CD4-positive, alpha-beta T cell (primary cell): ENCODE results near the gene GCLC. TPM values are rescaled to one million over a fixed set of nuclear protein-coding genes. Genes with fewer than 3 reads are reported as not detected.

Experiments
- ATAC-seq: fragments of 200-7000 bp; cut with Tn5 transposase; one replicate; pipeline ENCODE4 v1.10.0; 2022; ENCODE audit warnings: mild to moderate bottlenecking; ENCODE audit not compliant: poor library complexity
- CTCF ChIA-PET: fragments of 350-600 bp; sonication (Branson Sonifier 250); formaldehyde crosslinking; loops from one replicate; lab custom pipeline; 2021; ENCODE audit warnings: antibody characterized with exemption, inconsistent platforms; lab: Charles Lee
- POLR2A ChIA-PET: fragments of 350-600 bp; sonication (Branson Sonifier 250); formaldehyde crosslinking; loops from one replicate; lab custom pipeline; 2021; ENCODE audit warnings: antibody characterized with exemption, inconsistent platforms; lab: Charles Lee
- DNase-seq, 14 experiments: peaks; one replicate each; pipeline ENCODE4 v3.0.0-alpha.2; 2013 to 2020; ENCODE audit warnings: mixed read lengths in 2 of 14
- H3K27ac ChIP-seq, 2 donors: one replicate each; pipeline versions ENCODE4 v1.5.1 to v1.7.0; 2013; ENCODE audit warnings: low read length in 2 of 2, low read depth in 1 of 2, mild to moderate bottlenecking in 1 of 2
- H3K27me3 ChIP-seq, 2 experiments: 1 replicate in 1 of 2; 2 replicates in 1 of 2; pipeline versions ENCODE4 v1.6.1 to v1.7.0; 2013; ENCODE audit warnings: low read length in 2 of 2, control low read depth in 1 of 2, mild to moderate bottlenecking in 1 of 2, moderate library complexity in 1 of 2; ENCODE audit not compliant: insufficient read depth in 2 of 2, control insufficient read depth in 1 of 2
- H3K36me3 ChIP-seq: one replicate; pipeline ENCODE4 v1.6.1; 2013; ENCODE audit warnings: low read length, control low read depth; ENCODE audit not compliant: insufficient read depth
- H3K4me1 ChIP-seq: one replicate; pipeline ENCODE4 v1.6.1; 2013; ENCODE audit warnings: low read length, control low read depth; ENCODE audit not compliant: insufficient read depth
- H3K4me3 ChIP-seq: one replicate; pipeline ENCODE4 v1.5.1; 2013; ENCODE audit warnings: mild to moderate bottlenecking, low read length, moderate library complexity
- H3K9me3 ChIP-seq, 2 experiments: 1 replicate in 1 of 2; 2 replicates in 1 of 2; pipeline versions ENCODE4 v1.6.1 to v1.7.0; 2013; ENCODE audit warnings: low read length in 2 of 2, mild to moderate bottlenecking in 2 of 2, control low read depth in 1 of 2, moderate library complexity in 1 of 2; ENCODE audit not compliant: control insufficient read depth in 1 of 2, insufficient read depth in 1 of 2
- H3K27ac Mint-ChIP-seq: one replicate; pipeline ENCODE4 v1.8.0; 2020; ENCODE audit warnings: mixed read lengths
- H3K27me3 Mint-ChIP-seq: one replicate; pipeline ENCODE4 v1.8.0; 2021; ENCODE audit warnings: mixed read lengths
- H3K36me3 Mint-ChIP-seq: one replicate; pipeline ENCODE4 v1.8.0; 2021; ENCODE audit warnings: low read depth, mixed read lengths
- H3K4me1 Mint-ChIP-seq: one replicate; pipeline ENCODE4 v1.8.0; 2021; ENCODE audit warnings: low read depth, mixed read lengths
- H3K4me3 Mint-ChIP-seq: one replicate; pipeline ENCODE4 v1.8.0; 2020; ENCODE audit warnings: mild to moderate bottlenecking, mixed read lengths
- H3K9me3 Mint-ChIP-seq: one replicate; pipeline ENCODE4 v1.8.0; 2020; ENCODE audit warnings: mixed read lengths
- CTCF ChIP-seq: fragments of 200-600 bp; IDR thresholded peaks from one replicate; pipeline ENCODE4 v1.8.0; 2022; ENCODE audit warnings: antibody characterized with exemption, mild to moderate bottlenecking
- intact Hi-C, 2 experiments: fragments of 100-400 bp; cut with DNase I in 1 of 2; cut with micrococcal nuclease in 1 of 2; formaldehyde crosslinking; loops; one replicate each; pipeline versions ENCODE4 v1.15.1 to v1.9.0; 2023 to 2025; cut with DNase I, micrococcal nuclease
- total RNA-seq, 174 experiments: library from RNA in 2 of 174; stranded (reverse) in 2 of 174; gene quantifications; one replicate each; pipeline ENCODE4 v1.2.3 and lab custom pipeline; 2021 to 2026

Gene GCLC
- total RNA-seq, 2 experiments from 2014 or later, result 8.9 to 10.1 TPM

DNA sequence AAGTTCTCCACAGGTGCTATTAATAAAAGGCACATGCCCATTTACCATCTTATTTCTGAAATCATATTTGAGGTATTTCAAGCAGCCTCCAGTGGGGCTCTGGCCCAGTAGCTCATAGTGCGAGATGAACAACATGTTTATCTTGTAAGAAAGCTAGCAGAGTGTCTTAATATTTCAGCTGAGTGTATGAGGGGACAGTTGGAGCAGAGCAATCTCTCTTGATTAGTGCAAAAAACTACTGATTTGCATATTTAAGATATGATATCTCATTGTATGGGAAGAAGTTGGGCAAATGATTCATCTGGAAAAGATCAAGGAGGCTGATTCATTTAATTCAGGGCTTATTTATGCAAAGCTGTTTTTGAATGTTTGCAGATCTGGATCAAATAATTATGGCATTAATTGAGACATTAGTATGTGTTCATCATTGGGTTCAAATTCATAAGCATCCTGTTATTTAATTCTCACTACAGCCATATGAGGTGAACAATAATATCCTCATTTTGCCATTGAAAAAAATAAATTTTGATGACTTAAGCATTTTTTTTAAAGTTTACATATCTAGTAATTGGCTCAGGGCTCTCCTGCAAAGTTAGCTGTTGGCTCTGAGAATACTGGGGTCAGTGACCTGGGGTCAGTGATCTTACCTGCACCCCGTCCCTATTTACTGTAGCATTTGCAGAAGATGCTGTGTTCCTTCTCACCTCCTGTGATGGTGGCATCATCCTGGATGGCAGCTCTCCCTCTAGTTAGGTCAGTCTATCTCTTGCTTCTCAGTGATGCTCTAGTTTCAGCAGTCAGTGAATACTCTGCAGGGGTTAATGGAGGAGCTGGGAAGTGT is 24.1 kb upstream of the GCLC start:
- H3K9me3 Mint-ChIP-seq, result no peaks in the 10 kb centered on the region
- Histone ChIP-seq H3K27me3 (no peaks in the 10 kb centered on the region), H3K36me3 (no peaks in the 10 kb centered on the region), H3K27ac (no peak overlapping the region), H3K4me3 (no peak overlapping the region), H3K9me3 (no peaks in the 10 kb centered on the region), H3K4me1 (no peaks in the 10 kb centered on the region)
- H3K27ac Mint-ChIP-seq, result no peak overlapping the region
- H3K4me1 Mint-ChIP-seq, result no peaks in the 10 kb centered on the region
- no peaks in the 10 kb centered on the region for H3K36me3 Mint-ChIP-seq
- DNase-seq (no peak), ATAC-seq (no peak)
- H3K4me3 Mint-ChIP-seq, result no peak overlapping the region
- TF ChIP-seq CTCF, result no peak
- H3K27me3 Mint-ChIP-seq, result peaks cover 6% of the 10 kb centered on the region
- POLR2A ChIA-PET, result no interaction called here
- CTCF ChIA-PET, result no interaction called here
- intact Hi-C loops, result no loop called here

DNA sequence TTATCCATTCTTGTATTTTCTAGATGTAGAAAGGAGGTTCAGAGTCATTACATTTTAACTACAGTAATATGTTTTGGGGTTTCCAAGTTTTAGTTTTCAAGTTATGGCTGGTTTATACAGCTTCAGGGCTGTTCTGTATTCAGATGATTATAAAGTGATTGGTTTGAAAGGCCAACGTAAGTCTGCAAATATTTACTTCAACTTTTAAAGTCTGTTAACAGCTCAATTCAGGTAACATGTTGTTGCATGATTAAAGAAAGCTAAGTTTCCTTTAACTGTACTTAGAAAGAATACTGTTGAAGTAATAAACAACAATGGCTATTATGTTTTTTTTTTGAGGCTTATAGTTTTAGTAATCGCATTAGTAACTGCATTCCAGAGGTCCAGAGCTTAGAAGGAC is 22.8 kb upstream of the GCLC start:
- intact Hi-C loops, result no loop called here
- CTCF ChIA-PET, result interaction anchor here (0.7 kb wide), 2 partner anchors 19 to 216 kb away, joined by 3 to 5 read pairs; no protein-coding TSS in a partner anchor
- Histone ChIP-seq H3K27me3 (peaks cover 0 to 2% of the 10 kb centered on the region in 2 experiments), H3K4me1 (no peaks in the 10 kb centered on the region), H3K36me3 (no peaks in the 10 kb centered on the region), H3K27ac (no peak overlapping the region), H3K9me3 (no peaks in the 10 kb centered on the region), H3K4me3 (no peak overlapping the region)
- Mint-ChIP-seq H3K27me3 (peaks cover 6% of the 10 kb centered on the region), H3K27ac (no peak overlapping the region), H3K4me1 (no peaks in the 10 kb centered on the region), H3K36me3 (no peaks in the 10 kb centered on the region), H3K4me3 (no peak overlapping the region), H3K9me3 (no peaks in the 10 kb centered on the region)
- ATAC-seq (no peak), DNase-seq (no peak)
- no peak for TF ChIP-seq CTCF
- POLR2A ChIA-PET, result no interaction called here

DNA sequence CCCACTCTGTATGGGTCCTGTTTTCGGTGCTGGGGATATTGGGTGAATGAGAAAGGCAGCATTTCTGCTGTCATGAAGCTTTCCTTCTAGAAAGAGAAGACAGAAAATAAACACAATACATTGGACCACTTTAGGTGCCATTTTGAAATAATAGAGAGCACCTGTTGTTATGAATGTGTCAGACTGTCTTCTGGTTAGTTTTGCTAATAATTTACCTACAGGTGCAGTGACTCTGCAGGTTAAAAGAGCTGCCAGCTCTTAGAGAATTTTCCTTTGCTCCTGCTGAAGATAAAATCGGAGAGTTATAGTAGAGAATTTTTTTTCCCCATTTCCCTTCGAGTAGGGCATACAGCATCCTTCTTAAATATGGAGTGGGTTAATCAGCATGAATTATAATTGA is 21.9 kb upstream of the GCLC start:
- H3K27ac ChIP-seq, result no peak overlapping the region
- Mint-ChIP-seq H3K27ac (no peak overlapping the region), H3K4me1 (no peaks in the 10 kb centered on the region), H3K9me3 (no peaks in the 10 kb centered on the region), H3K4me3 (no peak overlapping the region), H3K36me3 (no peaks in the 10 kb centered on the region), H3K27me3 (peaks cover 6% of the 10 kb centered on the region)
- H3K27me3 ChIP-seq, result peaks cover 0 to 3% of the 10 kb centered on the region in 2 experiments
- DNase-seq, result no peak
- CTCF ChIA-PET, result interaction anchor here (0.6 to 0.7 kb wide), 2 partner anchors 13 to 47 kb away, joined by 3 to 4 read pairs; no protein-coding TSS in a partner anchor
- POLR2A ChIA-PET, result no interaction called here
- H3K36me3 ChIP-seq, result no peaks in the 10 kb centered on the region
- no peak for ATAC-seq
- no peak overlapping the region for H3K4me3 ChIP-seq
- no peaks in the 10 kb centered on the region for H3K9me3 ChIP-seq
- no peak for TF ChIP-seq CTCF
- intact Hi-C loops, result no loop called here
- no peaks in the 10 kb centered on the region for H3K4me1 ChIP-seq
